ENCODE data around the gene BICD1. TPM values are rescaled to one million over a fixed set of nuclear protein-coding genes. Genes with fewer than 3 reads are reported as not detected.

BICD1 gene
- total and polyA plus RNA-seq, 2 donors (not counting 1 experiment from before 2014, with no cell fraction given) = 15.2 to 93.5 TPM

DNA sequence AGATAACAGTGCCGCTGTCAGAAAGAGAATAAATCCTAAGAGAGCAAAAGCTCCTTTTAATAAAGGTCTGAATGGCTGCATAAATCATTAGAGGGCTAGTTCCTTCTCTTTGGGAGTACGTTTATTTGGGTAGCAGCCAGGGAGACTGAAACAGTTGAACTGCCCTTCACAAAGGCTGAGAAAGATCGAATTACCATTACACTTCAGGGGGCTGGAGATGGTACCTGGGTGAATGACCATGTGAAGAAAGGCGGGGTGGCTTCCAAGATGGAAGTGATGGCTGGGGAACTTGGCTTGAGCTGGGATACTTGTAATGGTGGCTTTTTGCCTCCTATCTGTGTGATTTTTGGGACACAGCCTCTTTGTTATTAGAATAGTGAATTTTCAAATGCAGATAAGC, 291.0 kb downstream of the BICD1 start:
- no peaks in the 10 kb centered on the region for H3K79me2 ChIP-seq (ENCODE audit: control insufficient read depth, insufficient read depth, low read length)
- no peak overlapping the region for H3K9ac ChIP-seq (ENCODE audit: low read length)
- no peaks in the 10 kb centered on the region for H3K36me3 ChIP-seq (replicated peaks in 1 of 2; ENCODE audit: control extremely low read depth in 1 of 2, control insufficient read depth in 1 of 2, extremely low read depth in 1 of 2, insufficient read depth in 2 of 2, low read length in 1 of 2)
- TF ChIP-seq EZH2 (IDR thresholded peaks at IDR 0.05; ENCODE audit: borderline replicate concordance, insufficient read depth, low read depth, low read length, poor library complexity, severe bottlenecking) = no peak
- TF ChIP-seq, protein P1, sequence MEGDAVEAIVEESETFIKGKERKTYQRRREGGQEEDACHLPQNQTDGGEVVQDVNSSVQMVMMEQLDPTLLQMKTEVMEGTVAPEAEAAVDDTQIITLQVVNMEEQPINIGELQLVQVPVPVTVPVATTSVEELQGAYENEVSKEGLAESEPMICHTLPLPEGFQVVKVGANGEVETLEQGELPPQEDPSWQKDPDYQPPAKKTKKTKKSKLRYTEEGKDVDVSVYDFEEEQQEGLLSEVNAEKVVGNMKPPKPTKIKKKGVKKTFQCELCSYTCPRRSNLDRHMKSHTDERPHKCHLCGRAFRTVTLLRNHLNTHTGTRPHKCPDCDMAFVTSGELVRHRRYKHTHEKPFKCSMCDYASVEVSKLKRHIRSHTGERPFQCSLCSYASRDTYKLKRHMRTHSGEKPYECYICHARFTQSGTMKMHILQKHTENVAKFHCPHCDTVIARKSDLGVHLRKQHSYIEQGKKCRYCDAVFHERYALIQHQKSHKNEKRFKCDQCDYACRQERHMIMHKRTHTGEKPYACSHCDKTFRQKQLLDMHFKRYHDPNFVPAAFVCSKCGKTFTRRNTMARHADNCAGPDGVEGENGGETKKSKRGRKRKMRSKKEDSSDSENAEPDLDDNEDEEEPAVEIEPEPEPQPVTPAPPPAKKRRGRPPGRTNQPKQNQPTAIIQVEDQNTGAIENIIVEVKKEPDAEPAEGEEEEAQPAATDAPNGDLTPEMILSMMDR (IDR thresholded peaks at IDR 0.05) = no peak
- POLR2A ChIA-PET = no interaction called here
- Mint-ChIP-seq H3K9me3 (ENCODE audit: insufficient read depth) (no peaks in the 10 kb centered on the region), H3K4me1 (peaks cover 14% of the 10 kb centered on the region), H3K4me3 (peak overlapping the region; percentile 35), H3K27me3 (peaks cover 24% of the 10 kb centered on the region), H3K27ac (no peak overlapping the region)
- no peak overlapping the region for H2AFZ ChIP-seq (ENCODE audit: insufficient read depth, low read depth, low read length, poor library complexity, severe bottlenecking)
- intact Hi-C loops (cut with micrococcal nuclease) = no loop called here
- DNase-seq (no peak), ATAC-seq (ENCODE audit: low read depth) (no peak)
- CTCF ChIA-PET = no interaction called here
- no peak overlapping the region for H3K4me3 ChIP-seq (ENCODE audit: control extremely low read depth in 1 of 5, extremely low read depth in 1 of 5, insufficient read depth in 1 of 5, low read depth in 2 of 5, low read length in 4 of 5)
- peaks cover 0 to 32% (median 16%) of the 10 kb centered on the region in 4 experiments for H3K27me3 ChIP-seq (replicated peaks in 1 of 4; ENCODE audit: control extremely low read depth in 1 of 4, control insufficient read depth in 3 of 4, insufficient read depth in 4 of 4, low read length in 3 of 4)
- no peak overlapping the region for H3K4me2 ChIP-seq (replicated peaks; ENCODE audit: low read depth, low read length, poor library complexity, severe bottlenecking)
- H4K20me1 ChIP-seq (ENCODE audit: control insufficient read depth, insufficient read depth, low read length, poor library complexity, severe bottlenecking) = no peaks in the 10 kb centered on the region
- peaks cover 9 to 15% of the 10 kb centered on the region in 2 donors for H3K4me1 ChIP-seq (ENCODE audit: control insufficient read depth in 2 of 2, insufficient read depth in 2 of 2, low read length in 2 of 2)
- H3K9me3 ChIP-seq (ENCODE audit: control extremely low read depth in 1 of 3, control insufficient read depth in 2 of 3, insufficient read depth in 1 of 3, low read length in 2 of 3) = peaks cover 0 to 11% (median 0%) of the 10 kb centered on the region in 3 donors
- WGBS (ENCODE audit: insufficient coverage) = 100% methylated on average over 1 of the region's 4 CpGs
- no peak overlapping the region for H3K27ac ChIP-seq (ENCODE audit: low read length in 2 of 2)

DNA sequence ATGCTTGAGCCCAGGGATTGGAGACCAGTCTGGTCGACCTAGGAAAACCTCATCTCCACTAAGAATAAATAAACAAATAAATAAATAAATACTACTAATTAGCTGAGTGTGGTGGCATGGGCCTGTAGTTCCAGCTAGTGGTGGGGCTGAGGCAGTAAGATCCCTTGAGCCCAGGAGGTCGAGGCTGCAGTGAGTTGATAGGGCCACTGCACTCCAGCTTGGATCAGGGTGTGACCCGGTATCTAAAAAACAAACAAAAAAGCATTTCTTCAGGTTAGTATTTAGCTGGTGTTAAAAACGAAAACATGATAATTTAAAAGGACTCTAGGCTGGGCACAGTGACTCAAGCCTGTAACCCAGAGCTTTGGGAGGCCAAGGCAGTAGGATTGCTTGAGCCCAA, 291.5 kb downstream of the BICD1 start:
- POLR2A ChIA-PET = no interaction called here

More for the DNA sequence above, 291.5 kb downstream of the BICD1 start:
- peaks cover 0 to 11% (median 0%) of the 10 kb centered on the region in 3 donors for H3K9me3 ChIP-seq (ENCODE audit: control extremely low read depth in 1 of 3, control insufficient read depth in 2 of 3, insufficient read depth in 1 of 3, low read length in 2 of 3)
- H3K27me3 ChIP-seq (replicated peaks in 1 of 4; ENCODE audit: control extremely low read depth in 1 of 4, control insufficient read depth in 3 of 4, insufficient read depth in 4 of 4, low read length in 3 of 4) = peaks cover 0 to 32% (median 16%) of the 10 kb centered on the region in 4 experiments
- no peaks in the 10 kb centered on the region for H3K36me3 ChIP-seq (replicated peaks in 1 of 2; ENCODE audit: control extremely low read depth in 1 of 2, control insufficient read depth in 1 of 2, extremely low read depth in 1 of 2, insufficient read depth in 2 of 2, low read length in 1 of 2)
- ATAC-seq (ENCODE audit: low read depth) (no peak), DNase-seq (no peak)
- H3K4me2 ChIP-seq (replicated peaks; ENCODE audit: low read depth, low read length, poor library complexity, severe bottlenecking) = no peak overlapping the region
- H3K4me3 ChIP-seq (ENCODE audit: control extremely low read depth in 1 of 5, extremely low read depth in 1 of 5, insufficient read depth in 1 of 5, low read depth in 2 of 5, low read length in 4 of 5) = no peak overlapping the region
- H2AFZ ChIP-seq (ENCODE audit: insufficient read depth, low read depth, low read length, poor library complexity, severe bottlenecking) = no peak overlapping the region
- Mint-ChIP-seq H3K27ac (no peak overlapping the region), H3K27me3 (peaks cover 27% of the 10 kb centered on the region), H3K4me3 (peak overlapping the region; percentile 32), H3K9me3 (ENCODE audit: insufficient read depth) (no peaks in the 10 kb centered on the region), H3K4me1 (peaks cover 14% of the 10 kb centered on the region)
- H4K20me1 ChIP-seq (ENCODE audit: control insufficient read depth, insufficient read depth, low read length, poor library complexity, severe bottlenecking) = no peaks in the 10 kb centered on the region
- H3K79me2 ChIP-seq (ENCODE audit: control insufficient read depth, insufficient read depth, low read length) = no peaks in the 10 kb centered on the region
- WGBS (ENCODE audit: insufficient coverage) = 88% methylated on average over 3 of the region's 4 CpGs
- intact Hi-C loops (cut with micrococcal nuclease) = no loop called here
- no peak overlapping the region for H3K9ac ChIP-seq (ENCODE audit: low read length)
- TF ChIP-seq, protein P1 (IDR thresholded peaks at IDR 0.05) = no peak
- TF ChIP-seq EZH2 (IDR thresholded peaks at IDR 0.05; ENCODE audit: borderline replicate concordance, insufficient read depth, low read depth, low read length, poor library complexity, severe bottlenecking) = no peak
- peaks cover 9 to 15% of the 10 kb centered on the region in 2 donors for H3K4me1 ChIP-seq (ENCODE audit: control insufficient read depth in 2 of 2, insufficient read depth in 2 of 2, low read length in 2 of 2)
- CTCF ChIA-PET = no interaction called here
- no peak overlapping the region for H3K27ac ChIP-seq (ENCODE audit: low read length in 2 of 2)
